OCI-LY3 (cell line): ENCODE results near the gene DOK7.

Experiments
- H2AFZ ChIP-seq: fragments of 200-600, 300-600 bp; shearing (Covaris generic); 2 replicates; pipeline ENCODE4 v1.6.0; 2014; ENCODE audit warnings: antibody characterized with exemption, low read depth, low read length
- H3K27ac ChIP-seq: fragments of 200-600, 300-600 bp; sonication (generic); 2 replicates; pipeline ENCODE4 v1.5.1; 2014; ENCODE audit warnings: mild to moderate bottlenecking, low read length, moderate library complexity, mixed read lengths
- H3K27me3 ChIP-seq: fragments of 200-600, 300-600 bp; sonication (generic); 2 replicates; pipeline ENCODE4 v1.6.1; 2014; ENCODE audit warnings: low read depth, low read length, mixed read lengths
- H3K36me3 ChIP-seq: fragments of 200-600, 300-600 bp; sonication (generic); replicated peaks from 2 replicates; pipeline ENCODE3; 2014; ENCODE audit warnings: low read depth, low read length, mixed read lengths
- H3K4me1 ChIP-seq: fragments of 300-600, 200-600 bp; sonication (generic); 2 replicates; pipeline ENCODE4 v1.6.1; 2014; ENCODE audit warnings: low read length, mixed read lengths
- H3K4me2 ChIP-seq: fragments of 200-600, 300-600 bp; sonication (generic); 2 replicates; pipeline ENCODE4 v1.6.1; 2014; ENCODE audit warnings: low read length, mixed read lengths
- H3K4me3 ChIP-seq: fragments of 300-600, 200-600 bp; sonication (generic); 2 replicates; pipeline ENCODE4 v1.5.1; 2014; ENCODE audit warnings: antibody characterized with exemption, mild to moderate bottlenecking, low read length, moderate library complexity
- H3K79me2 ChIP-seq: fragments of 300-600, 200-600 bp; shearing (Covaris generic); 2 replicates; pipeline ENCODE4 v1.6.1; 2014; ENCODE audit warnings: mild to moderate bottlenecking, low read length, mixed read lengths
- H3K9ac ChIP-seq: fragments of 300-600, 200-600 bp; shearing (Covaris generic); 2 replicates; pipeline ENCODE4 v1.6.0; 2014; ENCODE audit warnings: mild to moderate bottlenecking, low read length, moderate library complexity
- H3K9me3 ChIP-seq: fragments of 200-600, 300-600 bp; shearing (Covaris generic); 2 replicates; pipeline ENCODE4 v1.6.1; 2014; ENCODE audit warnings: low read length, mixed read lengths; ENCODE audit not compliant: insufficient read depth
- H4K20me1 ChIP-seq: fragments of 200-600, 300-600 bp; sonication (generic); 2 replicates; pipeline ENCODE4 v1.6.1; 2016; ENCODE audit warnings: low read length, mixed read lengths; ENCODE audit not compliant: insufficient read depth
- EZH2phosphoT487 ChIP-seq: fragments of 200-600 bp; shearing (Covaris generic); IDR thresholded peaks from 2 replicates; pipeline ENCODE4 v1.6.1; 2018; ENCODE audit warnings: antibody characterized with exemption, mixed run types, low read depth
- TF ChIP-seq, protein P1 (sequence below): fragments of 200-600, 300-600 bp; sonication (generic); IDR thresholded peaks from 2 replicates; pipeline ENCODE4 v1.5.1; 2014; ENCODE audit warnings: antibody characterized with exemption, low read length, low read depth

The DOK7 gene

DNA sequence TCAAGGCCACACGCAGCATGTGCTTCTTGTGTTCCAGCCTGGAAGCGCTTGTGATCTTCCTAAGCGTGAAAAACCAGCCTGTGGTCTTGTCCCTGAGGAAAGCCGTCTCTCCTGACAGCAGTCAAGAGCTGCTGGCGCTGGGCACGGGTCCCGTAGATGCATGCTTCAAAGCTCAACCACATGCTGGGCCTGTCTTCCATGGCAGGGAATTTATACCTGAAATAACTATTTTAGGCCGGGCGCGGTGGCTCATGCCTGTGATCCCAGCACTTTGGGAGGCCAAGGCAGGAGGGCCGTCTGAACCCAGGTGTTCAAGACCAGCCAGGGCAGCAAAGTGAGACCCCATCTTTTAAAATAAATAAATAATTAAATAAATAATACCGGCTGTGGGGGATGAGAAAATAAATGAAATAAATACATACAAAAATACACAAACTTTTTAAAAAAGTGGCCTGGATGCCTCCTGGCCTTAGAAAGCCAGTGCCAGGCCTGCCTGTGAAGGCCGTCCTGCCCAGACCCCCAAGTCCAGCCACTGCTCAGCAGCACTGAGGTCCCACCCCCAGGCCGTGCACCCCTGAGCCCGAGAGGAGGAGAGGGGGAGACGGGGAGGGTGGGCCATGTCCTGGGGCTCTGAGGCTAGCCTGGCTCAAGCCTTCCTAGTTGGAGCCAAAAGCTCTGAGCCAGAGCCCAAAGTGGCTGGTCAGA lies 58.7 kb downstream of the DOK7 start:
- TF ChIP-seq, protein P1, sequence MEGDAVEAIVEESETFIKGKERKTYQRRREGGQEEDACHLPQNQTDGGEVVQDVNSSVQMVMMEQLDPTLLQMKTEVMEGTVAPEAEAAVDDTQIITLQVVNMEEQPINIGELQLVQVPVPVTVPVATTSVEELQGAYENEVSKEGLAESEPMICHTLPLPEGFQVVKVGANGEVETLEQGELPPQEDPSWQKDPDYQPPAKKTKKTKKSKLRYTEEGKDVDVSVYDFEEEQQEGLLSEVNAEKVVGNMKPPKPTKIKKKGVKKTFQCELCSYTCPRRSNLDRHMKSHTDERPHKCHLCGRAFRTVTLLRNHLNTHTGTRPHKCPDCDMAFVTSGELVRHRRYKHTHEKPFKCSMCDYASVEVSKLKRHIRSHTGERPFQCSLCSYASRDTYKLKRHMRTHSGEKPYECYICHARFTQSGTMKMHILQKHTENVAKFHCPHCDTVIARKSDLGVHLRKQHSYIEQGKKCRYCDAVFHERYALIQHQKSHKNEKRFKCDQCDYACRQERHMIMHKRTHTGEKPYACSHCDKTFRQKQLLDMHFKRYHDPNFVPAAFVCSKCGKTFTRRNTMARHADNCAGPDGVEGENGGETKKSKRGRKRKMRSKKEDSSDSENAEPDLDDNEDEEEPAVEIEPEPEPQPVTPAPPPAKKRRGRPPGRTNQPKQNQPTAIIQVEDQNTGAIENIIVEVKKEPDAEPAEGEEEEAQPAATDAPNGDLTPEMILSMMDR = no peak
- TF ChIP-seq EZH2phosphoT487 = no peak
- H2AFZ ChIP-seq = no peak overlapping the region
- no peak overlapping the region for H3K9ac ChIP-seq
- H3K4me1 ChIP-seq = no peaks in the 10 kb centered on the region
- peaks cover 4% of the 10 kb centered on the region; the same call in 1 of the 2 replicates for H3K79me2 ChIP-seq
- H3K9me3 ChIP-seq = no peaks in the 10 kb centered on the region
- H3K4me3 ChIP-seq = no peak overlapping the region
- peaks cover 12% of the 10 kb centered on the region for H4K20me1 ChIP-seq
- no peak overlapping the region for H3K4me2 ChIP-seq
- H3K27ac ChIP-seq = no peak overlapping the region
- H3K27me3 ChIP-seq = no peaks in the 10 kb centered on the region
- H3K36me3 ChIP-seq = peaks cover 35% of the 10 kb centered on the region

DNA sequence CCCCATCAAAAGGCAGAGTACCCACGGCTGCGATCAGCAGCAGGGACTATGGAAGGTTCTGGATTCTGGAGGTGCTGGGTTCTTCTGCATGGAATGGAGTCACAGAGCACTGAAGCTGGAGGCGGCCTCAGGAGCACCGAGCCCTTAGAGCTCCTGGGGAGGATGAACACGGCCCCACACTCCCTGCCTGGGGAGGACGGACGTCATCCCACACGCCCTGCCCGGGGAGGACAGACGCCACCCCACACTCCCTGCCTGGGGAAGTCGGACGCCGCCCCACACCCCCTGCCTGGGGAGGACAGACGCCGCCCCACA lies 59.2 kb downstream of the DOK7 start:
- Histone ChIP-seq H3K4me3 (no peak overlapping the region), H3K36me3 (peaks cover 32% of the 10 kb centered on the region), H3K27ac (no peak overlapping the region), H3K27me3 (no peaks in the 10 kb centered on the region), H3K79me2 (peaks cover 9% of the 10 kb centered on the region; the same call in 1 of the 2 replicates), H4K20me1 (peaks cover 17% of the 10 kb centered on the region), H3K9me3 (no peaks in the 10 kb centered on the region), H3K9ac (no peak overlapping the region), H3K4me2 (no peak overlapping the region), H2AFZ (no peak overlapping the region), H3K4me1 (no peaks in the 10 kb centered on the region)
- TF ChIP-seq, protein P1 = no peak
- TF ChIP-seq EZH2phosphoT487 = no peak

DNA sequence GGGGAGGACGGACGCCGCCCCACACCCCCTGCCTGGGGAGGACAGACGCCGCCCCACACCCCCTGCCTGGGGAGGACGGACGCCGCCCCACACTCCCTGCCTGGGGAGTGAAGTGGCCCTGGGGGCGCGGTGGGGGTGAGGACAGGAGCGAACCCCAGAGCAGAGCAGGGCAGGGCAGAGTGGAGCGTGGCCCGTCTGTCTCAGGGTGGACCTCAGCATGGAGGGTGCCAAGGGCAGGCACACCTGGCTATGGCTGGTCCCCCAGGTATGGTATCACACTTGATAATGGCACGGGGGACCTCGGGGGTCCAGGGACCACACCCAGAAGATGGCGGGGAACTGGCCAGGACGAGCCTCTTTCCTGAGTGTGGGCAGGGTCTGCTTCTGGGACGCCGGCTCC lies 59.5 kb downstream of the DOK7 start:
- Histone ChIP-seq H3K27ac (no peak overlapping the region), H3K4me1 (no peaks in the 10 kb centered on the region), H3K9ac (no peak overlapping the region), H4K20me1 (peaks cover 21% of the 10 kb centered on the region), H2AFZ (no peak overlapping the region), H3K9me3 (no peaks in the 10 kb centered on the region), H3K4me2 (no peak overlapping the region), H3K27me3 (no peaks in the 10 kb centered on the region), H3K4me3 (no peak overlapping the region), H3K36me3 (peaks cover 32% of the 10 kb centered on the region), H3K79me2 (peaks cover 12% of the 10 kb centered on the region; the same call in 1 of the 2 replicates)
- TF ChIP-seq, protein P1 = no peak
- no peak for TF ChIP-seq EZH2phosphoT487

DNA sequence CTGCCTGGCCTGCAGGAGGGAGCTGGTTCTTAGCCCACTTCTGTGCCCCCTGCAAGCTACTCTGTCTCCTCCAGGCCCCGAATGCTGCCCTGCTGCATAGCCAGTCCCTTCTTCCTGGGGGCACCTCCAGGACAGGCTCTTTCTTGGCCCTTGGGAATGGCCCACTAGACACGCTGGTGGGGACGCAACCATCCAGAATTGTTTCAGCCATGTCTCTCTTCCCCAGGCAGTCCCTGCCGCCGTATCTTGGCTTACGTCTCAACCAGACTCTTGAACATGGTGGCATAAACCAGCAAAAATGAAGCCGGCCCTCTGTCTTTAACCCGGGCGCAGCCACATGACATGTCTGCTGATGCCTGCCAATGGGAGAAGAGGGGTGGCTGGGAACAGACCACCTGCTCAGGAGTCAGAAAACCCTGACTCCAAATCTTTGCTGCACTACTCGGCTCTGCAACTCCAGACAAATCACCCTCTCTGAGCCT lies 60.1 kb downstream of the DOK7 start:
- Histone ChIP-seq H3K4me1 (no peaks in the 10 kb centered on the region), H3K9me3 (no peaks in the 10 kb centered on the region), H3K27ac (no peak overlapping the region), H3K9ac (no peak overlapping the region), H3K4me2 (no peak overlapping the region), H3K79me2 (peaks cover 18% of the 10 kb centered on the region; the same call in 1 of the 2 replicates), H4K20me1 (peaks cover 26% of the 10 kb centered on the region), H3K36me3 (peaks cover 28% of the 10 kb centered on the region), H2AFZ (no peak overlapping the region), H3K4me3 (no peak overlapping the region), H3K27me3 (no peaks in the 10 kb centered on the region)
- TF ChIP-seq, protein P1 = no peak
- TF ChIP-seq EZH2phosphoT487 = no peak
